GDM1 (cell line): ENCODE measurements around the gene DGKD.

Experiments used
- DNase-seq: peaks from one replicate; lab custom pipeline; 2025; lab: John Stamatoyannopoulos, UW

DGKD gene

DNA sequence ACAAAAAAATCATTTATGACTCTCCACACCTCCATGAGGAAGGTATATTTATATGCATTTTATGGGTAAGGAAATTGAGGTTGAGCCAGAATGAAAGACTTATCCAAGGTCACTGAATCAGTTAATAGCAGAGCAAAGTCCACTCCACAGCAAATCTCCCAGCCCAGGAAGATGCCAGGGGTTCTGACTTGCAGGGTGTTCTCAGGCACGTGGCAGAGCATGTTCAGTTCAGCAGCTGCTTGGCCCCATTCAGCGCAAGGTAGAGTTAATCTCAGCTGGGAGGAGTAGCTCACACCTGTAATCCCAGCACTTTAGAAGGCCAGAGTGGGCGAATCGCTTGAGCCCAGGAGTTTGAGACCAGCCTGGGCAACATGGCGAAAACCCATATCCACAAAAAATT lies 17.8 kb upstream of the DGKD start:
- no peak for DNase-seq

DNA sequence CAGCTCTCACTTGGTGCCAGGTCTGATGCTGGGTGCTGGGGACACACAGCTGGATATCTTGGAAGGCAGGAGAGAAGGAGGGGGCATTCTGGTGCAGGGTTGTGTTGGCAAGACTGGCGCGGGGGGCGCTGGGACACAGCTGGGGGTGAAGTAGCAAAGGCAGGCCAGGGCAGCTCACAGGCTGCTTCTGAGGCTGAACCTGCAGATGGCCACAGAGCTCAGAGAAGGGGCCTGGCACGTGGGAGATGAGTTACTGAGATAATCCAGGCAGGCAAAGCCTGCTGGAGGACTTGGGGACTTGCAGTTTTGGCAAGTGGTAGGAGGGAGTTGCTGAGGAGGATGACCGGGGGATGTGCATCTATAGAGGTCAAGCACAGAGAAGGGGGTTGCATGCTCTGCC lies 16.2 kb upstream of the DGKD start:
- DNase-seq, result no peak

DNA sequence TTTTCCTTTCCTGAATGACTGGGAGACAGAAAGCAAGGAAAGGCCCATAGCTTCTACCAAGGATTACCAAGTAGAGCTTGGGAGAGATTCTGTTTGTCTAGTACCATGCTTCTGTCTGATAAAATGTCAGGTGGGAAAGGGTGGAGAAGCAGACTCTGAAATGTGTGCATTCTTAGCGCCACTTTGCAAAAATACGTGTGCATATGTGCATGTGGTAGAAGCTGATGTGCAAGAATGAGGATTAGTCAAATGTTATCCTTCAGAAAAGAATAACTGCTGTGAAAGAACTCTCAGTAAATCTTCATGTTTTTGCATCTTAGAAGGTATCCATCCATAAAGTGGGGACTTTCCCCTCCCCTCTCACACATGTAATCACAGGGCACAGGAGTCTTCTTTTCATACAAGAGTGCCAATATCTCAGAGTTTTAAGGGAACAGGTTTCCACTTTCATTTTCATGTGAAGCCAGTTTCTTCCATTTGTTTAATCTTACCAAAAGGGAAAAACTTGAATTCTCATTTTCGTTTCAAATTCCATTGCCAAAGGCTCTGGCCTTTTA lies 15.4 kb upstream of the DGKD start:
- DNase-seq, result no peak

DNA sequence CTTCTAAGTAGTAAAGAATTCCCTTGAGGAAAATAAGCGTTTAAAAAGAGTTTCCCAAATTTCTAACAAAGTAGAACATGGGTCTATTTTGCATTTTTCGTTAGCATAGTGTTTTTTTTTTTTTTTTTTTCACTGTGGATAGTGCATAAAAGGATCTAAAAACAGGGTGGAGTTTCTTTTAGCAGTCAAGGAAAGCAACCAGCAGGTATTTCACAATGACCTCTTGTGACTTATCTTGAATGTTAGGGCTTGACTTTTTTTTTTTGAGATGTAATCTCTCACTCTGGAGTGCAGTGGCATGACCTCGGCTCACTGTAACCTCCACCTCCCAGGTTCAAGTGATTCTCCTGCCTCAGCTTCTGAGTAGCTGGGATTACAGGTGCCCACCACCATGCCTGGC lies 14.9 kb upstream of the DGKD start:
- no peak for DNase-seq

DNA sequence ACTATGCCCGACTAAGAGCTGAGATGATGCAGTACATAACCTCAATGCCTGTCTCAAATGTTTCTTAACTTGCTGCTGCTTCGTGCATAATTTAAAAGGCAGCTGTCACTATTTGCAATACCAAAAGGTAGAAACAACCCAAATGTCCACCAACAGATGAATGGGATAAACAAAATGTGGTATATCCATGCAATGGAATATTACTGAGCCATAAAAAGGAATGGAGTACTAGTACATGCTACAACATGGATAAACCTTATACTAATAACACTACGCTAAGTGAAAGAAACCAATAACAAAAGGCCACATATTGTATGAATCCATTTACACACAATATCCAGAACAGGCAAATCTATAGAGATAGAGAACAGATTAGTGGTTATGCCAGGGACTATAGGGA lies 13.0 kb upstream of the DGKD start:
- no peak for DNase-seq

DNA sequence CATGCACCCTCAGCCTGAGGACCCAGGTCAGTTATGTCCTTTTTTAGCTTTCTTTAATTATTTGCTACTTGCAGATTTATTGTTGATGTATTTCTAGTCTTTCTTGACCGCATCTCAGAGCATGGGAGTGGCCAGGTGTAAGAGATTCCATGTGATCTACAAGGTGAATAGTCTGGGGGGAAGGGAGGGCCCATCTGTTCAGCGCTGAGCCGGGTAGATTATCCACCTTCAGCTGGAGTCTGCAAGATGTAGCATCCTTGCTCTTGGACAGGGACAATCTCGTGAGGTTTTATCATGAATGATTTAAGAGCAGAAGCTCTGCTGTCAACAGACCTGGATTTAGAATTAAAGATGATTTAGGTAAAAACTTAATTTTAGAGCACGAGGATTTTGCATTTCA lies 12.0 kb upstream of the DGKD start:
- no peak for DNase-seq

DNA sequence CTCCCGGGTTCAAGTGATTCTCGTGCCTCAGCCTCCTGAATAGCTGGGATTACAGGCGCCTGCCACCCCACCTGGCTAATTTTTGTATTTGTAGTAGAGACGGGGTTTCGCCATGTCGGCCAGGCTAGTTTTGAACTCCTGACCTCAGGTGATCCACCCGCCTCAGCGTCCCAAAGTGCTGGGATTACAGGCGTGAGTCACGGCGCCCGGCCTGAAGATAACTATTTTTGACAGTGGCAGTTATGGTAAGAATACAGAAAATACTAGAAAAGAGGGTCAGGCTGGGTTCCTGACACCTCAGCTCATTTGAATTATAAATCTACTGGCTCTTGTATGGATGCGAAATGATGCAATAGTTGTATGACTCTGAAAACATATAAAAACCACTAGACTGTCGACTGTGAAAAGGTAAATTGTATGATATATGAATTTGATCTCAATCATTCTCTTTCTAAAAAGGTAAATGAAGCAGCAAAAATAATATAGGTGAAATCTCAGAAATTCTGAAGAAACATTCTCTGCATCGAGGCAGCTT lies 11.1 kb upstream of the DGKD start:
- no peak for DNase-seq

DNA sequence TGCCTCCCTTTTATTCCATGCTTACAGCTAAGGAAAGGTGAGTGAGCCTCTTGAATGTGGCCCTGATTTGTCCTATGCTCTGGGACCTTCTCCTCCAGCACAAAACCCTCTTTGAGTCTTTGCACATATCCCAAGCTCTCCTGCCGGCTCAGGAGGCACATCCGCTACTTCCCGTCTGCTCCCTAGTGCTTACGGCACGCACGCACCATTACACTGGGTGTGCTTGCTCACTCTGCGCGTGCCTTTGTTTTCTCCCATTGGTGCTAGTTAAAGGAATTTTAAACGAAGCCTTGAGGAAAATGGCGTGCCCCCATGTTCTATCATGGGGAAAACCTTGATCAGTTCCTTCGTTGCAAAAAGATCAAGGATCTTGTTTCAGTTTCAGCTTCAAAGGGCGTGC lies 7.9 kb upstream of the DGKD start:
- no peak for DNase-seq

DNA sequence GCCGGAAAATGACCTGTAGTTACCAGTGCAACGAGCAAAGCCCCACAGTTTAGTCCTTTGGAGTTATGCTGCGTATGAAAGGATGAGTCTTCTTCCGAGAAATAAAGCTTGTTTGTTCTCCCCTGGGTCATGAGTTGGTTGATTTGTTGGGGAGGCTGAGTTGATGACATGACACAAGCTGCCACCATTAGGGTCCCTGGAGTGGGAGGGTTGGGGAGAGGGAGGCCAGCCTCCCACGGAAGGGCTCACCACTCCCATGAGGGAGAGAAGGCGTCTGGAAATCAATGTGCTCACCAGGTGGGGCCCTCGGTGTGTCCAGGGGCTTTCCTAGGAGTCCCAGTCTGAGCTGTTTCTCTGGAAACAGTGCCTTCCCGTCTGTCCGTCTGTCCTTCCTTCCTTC lies 7.4 kb upstream of the DGKD start:
- no peak for DNase-seq

DNA sequence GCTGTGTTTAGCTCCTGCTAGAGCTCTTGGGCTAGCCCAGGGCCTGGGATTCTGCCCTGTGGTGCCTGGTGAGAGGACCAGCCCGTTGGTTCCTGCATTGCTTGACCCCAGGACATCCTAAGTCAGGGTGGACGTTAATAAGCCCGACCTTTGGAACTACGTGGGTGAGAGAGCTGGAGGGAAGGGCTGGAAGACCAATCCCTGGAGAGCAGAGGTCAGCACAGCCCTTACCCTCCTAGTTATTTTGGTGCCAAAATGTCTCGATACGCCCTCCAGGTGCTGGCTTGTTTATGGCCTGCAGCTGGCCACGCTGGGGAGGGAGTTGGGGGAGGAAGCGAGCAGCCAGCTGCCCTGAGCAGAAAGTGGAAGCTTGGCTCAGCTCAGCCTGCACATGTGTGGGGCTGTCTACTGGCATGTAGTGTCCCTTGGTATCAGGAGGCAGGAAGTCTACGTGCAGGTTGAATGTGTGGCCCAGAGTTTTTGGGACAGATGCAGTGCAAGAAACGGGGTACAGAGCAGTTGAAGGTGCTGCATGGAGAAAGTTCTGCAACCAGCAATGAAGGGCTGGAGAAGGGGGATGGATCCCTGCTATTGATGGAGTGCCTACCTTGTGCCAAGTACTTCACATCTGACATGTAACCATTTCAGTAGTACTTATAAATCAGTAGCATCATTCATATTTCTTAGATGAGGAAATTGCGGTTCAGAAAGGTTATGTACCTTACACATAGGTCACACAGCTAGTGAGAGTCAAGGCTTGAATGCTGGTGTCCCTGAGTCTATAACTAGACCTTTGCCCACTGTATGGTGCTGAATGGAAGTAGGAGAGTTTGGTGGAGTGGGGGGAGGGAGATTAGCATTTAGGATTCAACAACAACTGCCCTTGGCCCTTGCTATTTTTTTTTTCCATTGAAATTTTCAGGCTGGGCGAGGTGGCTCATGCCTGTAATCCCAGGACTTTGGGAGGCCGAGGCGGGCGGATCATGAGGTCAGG lies 5.0 kb upstream of the DGKD start:
- peak; percentile 36 for DNase-seq

DNA sequence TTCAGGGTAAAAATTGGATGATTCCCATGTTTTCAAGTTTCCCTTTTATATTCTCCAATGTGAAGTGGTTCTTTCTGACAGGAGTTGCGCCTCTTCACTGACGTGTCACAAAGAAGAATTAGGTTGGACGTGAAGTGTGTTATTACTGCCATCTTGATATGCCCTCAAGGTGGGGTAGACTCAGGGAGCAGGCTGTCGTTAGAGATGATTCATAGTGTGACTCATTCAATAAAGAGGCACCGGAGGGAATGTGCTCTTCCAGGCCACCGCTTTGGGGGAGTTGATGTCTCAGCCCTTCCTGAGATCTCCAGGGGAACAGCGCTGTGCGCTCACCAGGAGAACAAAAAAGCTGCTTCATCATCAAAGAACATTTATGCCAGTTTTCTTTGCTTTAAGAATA lies 3.6 kb upstream of the DGKD start:
- peak; percentile 54 for DNase-seq

DNA sequence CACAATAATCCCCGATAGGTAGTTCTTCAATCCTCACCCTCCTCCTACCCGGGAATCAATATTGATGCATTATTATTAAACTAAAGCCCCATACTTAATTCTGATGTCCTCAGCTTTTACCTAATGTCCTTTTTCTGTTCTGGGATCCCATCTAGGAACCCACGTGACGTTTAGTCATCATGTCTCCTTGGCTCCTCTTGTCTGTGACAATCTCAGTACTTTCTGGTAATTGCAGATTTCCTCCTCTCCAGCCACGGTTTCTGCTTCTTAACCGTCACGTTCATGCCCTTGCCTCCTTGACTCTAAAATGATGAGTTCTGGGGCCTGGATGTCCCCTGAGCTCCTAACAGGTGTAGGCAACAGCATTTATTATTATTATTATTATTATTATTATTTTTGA lies 2.9 kb upstream of the DGKD start:
- peak; percentile 7 for DNase-seq

DNA sequence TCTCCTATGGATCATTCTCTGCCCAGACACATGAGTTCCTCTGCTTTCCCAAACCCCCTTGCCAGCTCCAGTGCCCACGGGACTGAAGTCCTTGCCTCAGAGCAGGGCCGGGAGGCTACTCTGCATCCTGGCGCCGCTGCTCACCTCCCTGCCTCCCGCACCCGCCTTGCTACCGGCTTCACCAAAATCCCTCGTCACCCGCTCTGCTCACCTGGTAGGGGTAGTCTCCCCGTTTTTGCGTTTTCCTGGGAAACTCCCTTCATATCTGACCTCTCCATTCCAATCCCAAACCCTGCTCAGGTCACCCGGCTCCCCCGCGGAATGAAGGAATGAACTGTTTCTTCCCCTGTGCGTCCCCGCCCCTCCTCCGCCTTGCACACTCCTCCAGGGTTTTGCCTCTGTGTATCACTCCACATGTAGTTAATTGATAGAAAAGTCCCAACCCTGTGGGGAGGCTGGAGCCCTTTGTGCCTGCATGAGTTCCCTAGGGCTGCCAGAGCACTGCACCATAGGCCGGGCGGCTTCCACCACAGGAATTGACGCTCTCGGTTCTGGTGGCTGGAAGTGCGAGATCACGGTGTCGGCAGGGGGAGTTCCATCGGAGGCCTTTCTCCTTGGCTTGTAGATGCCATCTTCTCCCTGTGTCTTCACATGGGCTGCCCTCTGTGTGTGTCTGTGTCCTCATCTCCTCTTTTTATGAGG lies 2.0 kb upstream of the DGKD start:
- no peak for DNase-seq

DNA sequence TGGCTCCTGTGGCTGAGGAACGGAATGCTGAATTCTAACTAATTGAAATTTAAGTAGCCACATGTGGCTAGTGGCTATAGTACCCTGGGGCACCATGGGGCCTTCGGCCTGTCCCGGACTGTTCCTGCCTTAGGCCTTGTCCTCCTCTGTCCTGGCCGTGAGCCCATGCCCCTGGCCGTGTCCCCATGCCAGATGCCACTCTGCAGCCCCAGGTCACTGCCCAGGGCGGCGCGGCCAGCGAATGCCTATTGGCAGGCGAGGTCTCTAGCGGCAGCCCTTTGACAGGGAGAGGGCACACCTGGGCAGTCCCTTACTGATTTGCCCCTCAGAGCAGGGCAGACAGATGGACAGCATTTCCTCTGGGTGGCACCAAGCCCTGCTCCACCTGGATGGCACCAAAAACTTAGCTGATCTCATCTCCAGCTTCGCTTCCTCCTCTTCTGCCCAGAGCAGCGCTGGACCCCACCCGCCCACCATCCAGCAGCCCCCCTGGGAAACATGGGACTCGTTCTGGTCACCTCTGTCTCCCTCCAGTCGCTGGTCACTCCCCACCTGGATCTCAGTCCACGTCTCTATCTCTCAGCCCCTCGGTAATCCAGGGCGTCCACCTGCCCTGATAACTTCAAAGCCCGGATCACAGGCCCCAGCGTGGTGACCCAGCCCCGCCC lies 1.1 kb upstream of the DGKD start:
- no peak for DNase-seq

DNA sequence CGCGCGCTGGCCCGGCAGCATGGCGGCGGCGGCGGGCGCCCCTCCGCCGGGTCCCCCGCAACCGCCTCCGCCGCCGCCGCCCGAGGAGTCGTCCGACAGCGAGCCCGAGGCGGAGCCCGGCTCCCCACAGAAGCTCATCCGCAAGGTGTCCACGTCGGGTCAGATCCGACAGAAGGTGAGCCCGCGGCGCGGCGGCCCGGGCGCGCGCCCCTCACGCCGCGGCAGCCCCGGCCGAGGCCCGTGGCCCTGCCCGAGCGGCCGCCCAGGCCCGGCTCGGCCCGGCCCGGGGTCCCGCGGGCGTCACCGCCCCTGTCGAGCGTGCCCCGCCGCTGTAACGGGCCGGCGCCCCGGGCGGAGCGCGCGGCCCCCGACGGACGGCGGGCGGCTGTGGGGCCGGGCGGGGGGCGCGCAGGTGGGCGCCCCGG lies 218 bp downstream of the DGKD start:
- no peak for DNase-seq

DNA sequence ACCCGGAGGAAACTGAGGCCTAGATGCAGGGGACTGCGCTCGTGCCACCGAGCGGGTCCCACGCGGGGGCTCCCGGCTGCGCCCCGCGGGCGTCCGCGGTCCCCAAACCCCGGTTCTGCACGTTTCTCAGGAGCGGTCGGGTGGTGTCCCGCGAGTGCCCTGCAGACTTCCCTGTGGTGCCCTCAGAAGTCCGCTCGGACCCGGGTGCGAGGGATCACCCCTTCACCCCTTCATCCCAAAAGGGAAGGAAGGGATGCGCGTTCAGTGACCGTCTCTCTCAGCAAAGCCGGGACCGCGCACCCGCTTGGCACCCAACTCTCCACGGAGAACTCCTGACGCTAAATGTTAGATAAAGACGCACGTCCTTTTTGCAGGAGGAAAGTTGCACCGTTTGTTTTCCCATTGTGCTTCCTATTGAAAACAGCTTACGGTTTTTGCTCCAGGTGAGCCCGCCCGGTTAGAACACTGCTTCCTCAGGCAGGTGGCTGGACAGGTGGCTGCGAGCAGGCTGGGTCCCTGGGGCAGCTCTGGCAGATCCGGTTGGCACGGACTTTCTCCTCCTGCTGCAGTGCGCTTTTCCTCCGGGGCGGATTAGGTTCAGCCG lies 779 bp downstream of the DGKD start:
- no peak for DNase-seq

DNA sequence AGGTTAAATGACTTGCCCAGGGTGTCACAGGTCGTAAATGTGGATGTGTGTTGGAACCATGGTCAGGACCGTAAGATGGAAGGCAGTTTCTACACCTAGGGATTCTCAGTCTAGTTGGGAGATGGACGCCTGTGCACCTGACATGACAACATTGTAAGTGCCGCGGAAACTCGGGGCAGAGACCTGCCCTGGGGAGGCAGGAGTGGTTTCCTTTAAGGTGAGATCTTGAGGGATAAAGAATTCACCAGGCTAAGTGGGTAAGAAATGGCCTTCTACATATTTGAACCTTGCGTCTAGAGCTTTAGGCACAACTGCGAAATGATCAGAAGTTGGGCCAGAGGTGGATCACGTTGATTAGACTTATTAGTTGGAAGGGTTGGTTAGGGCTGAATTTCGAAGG lies 1.6 kb downstream of the DGKD start:
- no peak for DNase-seq

DNA sequence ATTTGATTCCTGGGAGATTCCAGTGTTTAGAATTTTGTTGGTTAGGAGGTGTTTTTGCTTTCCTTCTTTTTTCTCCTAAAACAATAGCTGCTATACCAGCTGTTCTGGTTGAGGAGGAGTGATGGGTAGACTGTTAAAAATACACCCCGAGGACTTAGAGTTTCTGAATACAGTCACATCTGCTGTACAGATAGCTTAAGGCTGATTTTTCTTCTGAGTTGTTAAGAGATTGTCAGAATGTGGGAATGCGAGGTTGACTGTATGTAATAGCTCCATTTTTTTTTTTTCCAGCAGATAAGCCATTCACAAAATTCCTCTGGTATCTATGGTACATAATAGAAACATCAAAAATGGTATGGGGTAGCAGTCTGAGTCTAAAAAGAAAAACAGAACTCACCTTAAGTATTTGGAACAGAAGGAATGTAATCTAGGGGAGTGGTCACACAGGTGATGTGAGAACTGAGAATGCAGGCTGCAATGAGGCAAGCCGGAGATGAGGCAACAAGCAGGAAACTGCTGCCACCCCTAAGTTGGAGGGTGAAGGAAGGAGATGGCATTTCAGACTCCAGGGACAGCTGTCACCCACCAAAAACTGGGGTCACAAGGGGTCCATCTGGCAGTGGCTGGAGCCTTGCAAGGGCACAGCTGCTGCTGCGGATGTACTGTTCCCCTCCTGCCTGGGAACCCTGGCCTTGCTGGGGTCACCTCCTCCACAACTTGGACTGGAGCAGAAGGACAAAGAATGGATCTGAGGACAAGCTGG lies 2.4 kb downstream of the DGKD start:
- DNase-seq, result no peak

DNA sequence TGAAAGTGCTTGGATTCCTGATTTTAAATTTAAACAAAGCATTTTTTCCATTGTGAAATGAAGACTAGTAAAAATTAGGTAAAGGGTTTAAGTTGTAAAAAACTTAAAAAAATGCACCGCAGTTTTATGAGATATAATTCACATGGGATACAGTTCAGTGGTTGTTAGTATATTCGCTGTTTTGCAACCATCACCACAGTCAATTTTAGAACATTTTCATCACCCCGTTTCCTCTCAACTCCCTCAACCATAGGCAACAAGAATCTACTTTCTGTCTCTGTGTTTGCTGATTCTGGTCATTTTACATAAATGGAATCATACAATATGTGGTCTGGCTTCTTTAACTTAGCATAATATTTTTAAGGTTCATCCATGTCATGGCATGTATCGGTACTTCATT lies 4.0 kb downstream of the DGKD start:
- DNase-seq, result no peak

DNA sequence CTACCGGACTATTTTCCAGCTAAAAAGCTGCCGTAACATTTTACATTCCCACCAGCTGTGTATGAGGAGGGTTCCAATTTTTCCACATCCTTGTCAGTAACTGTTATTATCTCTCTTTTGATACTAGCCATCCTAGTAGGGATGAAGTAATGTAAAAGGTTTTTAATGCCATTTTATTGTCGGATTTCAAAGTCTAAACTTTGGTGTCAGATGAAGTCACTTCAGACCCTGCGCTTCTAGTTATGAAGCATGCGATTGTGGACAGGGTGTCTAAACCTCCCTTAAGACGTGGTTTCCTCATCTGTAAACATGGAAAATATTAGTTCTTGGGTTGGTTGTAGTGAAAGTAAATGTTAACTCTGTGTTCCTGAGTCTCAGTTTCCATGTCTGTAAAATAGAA lies 4.7 kb downstream of the DGKD start:
- DNase-seq, result no peak

DNA sequence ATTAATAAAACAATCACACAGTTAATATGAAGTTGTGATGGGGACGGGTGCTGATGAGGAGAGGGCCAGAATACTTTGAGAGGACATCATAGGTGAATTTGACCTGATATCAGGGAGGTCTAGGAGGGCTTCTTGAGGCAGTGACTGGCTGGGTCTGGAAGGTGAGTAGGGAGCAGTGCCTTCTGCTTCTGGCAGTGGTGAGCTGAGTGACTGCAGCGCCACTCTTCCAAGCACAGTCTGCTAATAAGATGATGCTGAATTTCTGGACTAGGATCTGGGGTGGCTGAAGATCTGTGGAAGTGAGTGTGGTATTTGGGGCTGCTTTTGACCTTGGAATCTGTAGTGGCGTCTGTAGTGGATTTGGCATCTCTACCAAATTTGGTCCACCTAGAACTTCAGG lies 5.5 kb downstream of the DGKD start:
- DNase-seq, result no peak
